Endothelial cell of umbilical vein (primary cell): ENCODE data around the gene LARGE1. TPM values are rescaled to one million over a fixed set of nuclear protein-coding genes. Genes with fewer than 3 reads are reported as not detected.

Experiments used
- BruUV-seq: library from RNA; stranded (reverse); fragments of 400-500 nt; replicated peaks from 2 replicates; lab custom pipeline; 2021; lab: Mats Ljungman, UMichigan
- CTCF ChIA-PET: fragments of 300-600, 350-600 bp; sonication (Branson Sonifier 250); formaldehyde crosslinking; loops from one replicate; lab custom pipeline; 2021; ENCODE audit warnings: antibody characterized with exemption, inconsistent platforms; lab: Charles Lee
- POLR2A ChIA-PET: fragments of 300-600, 350-600 bp; sonication (Branson Sonifier 250); formaldehyde crosslinking; loops from one replicate; lab custom pipeline; 2021; ENCODE audit warnings: antibody characterized with exemption, inconsistent platforms; lab: Charles Lee
- DNase-seq: peaks from one replicate; pipeline ENCODE4 v3.0.0-alpha.2; 2011; ENCODE audit warnings: low read depth, low spot score
- FAIRE-seq: peaks from 2 replicates; lab custom pipeline; 2011; peaks lifted over from hg19 to GRCh38; lab: Jason Lieb, UNC
- H2AFZ ChIP-seq: 2 replicates; pipeline ENCODE4 v1.6.0; 2012; ENCODE audit warnings: low read depth, low read length, control low read depth, inconsistent platforms
- H3K27ac ChIP-seq: 2 replicates; pipeline ENCODE4 v1.5.1; 2011; ENCODE audit warnings: low read depth, mild to moderate bottlenecking, control low read depth, low read length, moderate library complexity; ENCODE audit not compliant: insufficient read depth
- H3K27me3 ChIP-seq, 2 experiments: 2 replicates each; pipeline versions ENCODE4 v1.6.0 to v1.6.1; 2011; ENCODE audit warnings: low read length in 2 of 2, mixed read lengths in 1 of 2; ENCODE audit not compliant: control insufficient read depth in 2 of 2, insufficient read depth in 2 of 2
- H3K36me3 ChIP-seq, 2 experiments: 2 replicates in 1 of 2; 3 replicates in 1 of 2; pipeline ENCODE4 v1.5.1; 2011; ENCODE audit warnings: low read length in 2 of 2, mild to moderate bottlenecking in 1 of 2, moderate library complexity in 1 of 2; ENCODE audit not compliant: control insufficient read depth in 2 of 2, insufficient read depth in 2 of 2; ENCODE audit errors: extremely low read depth in 1 of 2
- H3K4me1 ChIP-seq: 3 replicates; pipeline ENCODE4 v1.5.1; 2011; ENCODE audit warnings: mild to moderate bottlenecking, low read length; ENCODE audit not compliant: control insufficient read depth, insufficient read depth; ENCODE audit errors: extremely low read depth
- H3K4me2 ChIP-seq: 2 replicates; pipeline ENCODE4 v1.6.1; 2011; ENCODE audit warnings: low read length, control low read depth, mixed read lengths; ENCODE audit not compliant: insufficient read depth
- H3K4me3 ChIP-seq, 3 experiments: fragments of 200-600 bp in 1 of 3; sonication (generic), shearing (Covaris generic) in 1 of 3; replicated peaks in 1 of 3; 2 replicates each; pipeline ENCODE4 v1.5.1; 2011 to 2016; ENCODE audit warnings: control low read depth in 3 of 3, low read length in 3 of 3, mild to moderate bottlenecking in 2 of 3, inconsistent platforms in 1 of 3, low read depth in 1 of 3, moderate library complexity in 1 of 3; ENCODE audit not compliant: insufficient read depth in 1 of 3
- H3K79me2 ChIP-seq: 2 replicates; pipeline ENCODE4 v1.6.0; 2012; ENCODE audit warnings: low read length, inconsistent platforms; ENCODE audit not compliant: control insufficient read depth, insufficient read depth
- H3K9ac ChIP-seq: replicated peaks from 2 replicates; pipeline ENCODE3; 2011; ENCODE audit warnings: low read length, control low read depth; ENCODE audit not compliant: insufficient read depth; ENCODE audit errors: extremely low read depth
- H3K9me1 ChIP-seq: replicated peaks from 3 replicates; pipeline ENCODE4 v1.6.0; 2011; ENCODE audit warnings: mild to moderate bottlenecking, low read length; ENCODE audit not compliant: control insufficient read depth, insufficient read depth; ENCODE audit errors: extremely low read depth
- H3K9me3 ChIP-seq: replicated peaks from 2 replicates; pipeline ENCODE4 v1.5.1; 2012; ENCODE audit warnings: low read length, inconsistent platforms; ENCODE audit not compliant: control insufficient read depth, insufficient read depth
- H4K20me1 ChIP-seq: replicated peaks from 2 replicates; pipeline ENCODE3; 2011; ENCODE audit warnings: mild to moderate bottlenecking, low read length; ENCODE audit not compliant: control insufficient read depth, insufficient read depth; ENCODE audit errors: extremely low read depth
- EZH2 ChIP-seq: IDR thresholded peaks from 2 replicates; pipeline ENCODE4 v1.6.1; 2012; ENCODE audit warnings: borderline replicate concordance, low read depth, mild to moderate bottlenecking, moderate library complexity, low read length, inconsistent platforms; ENCODE audit not compliant: severe bottlenecking
- FOS ChIP-seq: IDR thresholded peaks from 2 replicates; pipeline ENCODE4 v1.6.1; 2011; ENCODE audit warnings: mild to moderate bottlenecking, low read length, moderate library complexity, borderline replicate concordance; ENCODE audit not compliant: insufficient read depth
- GATA2 ChIP-seq: IDR thresholded peaks from 2 replicates; pipeline ENCODE4 v1.7.0; 2011; ENCODE audit warnings: low read depth, mild to moderate bottlenecking, moderate library complexity, mixed read lengths, low read length; ENCODE audit not compliant: insufficient read length, insufficient read depth
- JUN ChIP-seq: IDR thresholded peaks from 2 replicates; pipeline ENCODE4 v1.6.1; 2011; ENCODE audit warnings: borderline replicate concordance, low read depth; ENCODE audit not compliant: insufficient read length, insufficient read depth
- MYC ChIP-seq: IDR thresholded peaks from one replicate; pipeline ENCODE4 v1.6.1; 2011; ENCODE audit warnings: mild to moderate bottlenecking, low read depth, low read length
- POLR2A ChIP-seq: IDR thresholded peaks from 2 replicates; pipeline ENCODE4 v1.6.1; 2012; ENCODE audit warnings: low read depth, mild to moderate bottlenecking, control low read depth, low read length
- POLR2AphosphoS5 ChIP-seq: IDR thresholded peaks from 2 replicates; pipeline ENCODE4 v1.6.1; 2012; ENCODE audit warnings: low read depth, mild to moderate bottlenecking, control low read depth, low read length, moderate library complexity; ENCODE audit not compliant: insufficient read depth
- dilution Hi-C: fragments of 300-500 bp; cut with MboI; formaldehyde crosslinking; loops from one replicate; pipeline ENCODE4 v1.15.0; 2019; ENCODE audit warnings: low sequenced_read_pairs; ENCODE audit not compliant: extremely low pct_ligation_motif_present
- intact Hi-C: fragments of 100-400 bp; cut with micrococcal nuclease; formaldehyde crosslinking; loops from one replicate; pipeline ENCODE4 v1.10.0; 2022
- polyA plus RNA-seq, 4 experiments: library from polyadenylated mRNA; depleted of rRNA in 3 of 4; stranded (reverse) in 3 of 4; unstranded in 1 of 4; fragments of >200 nt; gene quantifications; 2 replicates each; pipeline versions ENCODE4 v1.2.1 to v1.2.3, GENCODE V29; 2011 to 2012; ENCODE audit warnings: missing spikeins in 1 of 4
- total RNA-seq: library from RNA; stranded (reverse); gene quantifications from 2 replicates; pipeline ENCODE4 v1.2.3, GENCODE V29; 2021
- TF ChIP-seq, protein P1 (sequence below), 2 donors: IDR thresholded peaks; 1 replicate in 1 of 2; 2 replicates in 1 of 2; pipeline ENCODE4 v1.5.1; 2011; ENCODE audit warnings: low read length in 2 of 2, mild to moderate bottlenecking in 2 of 2, moderate library complexity in 2 of 2, control low read depth in 1 of 2, inconsistent platforms in 1 of 2, low read depth in 1 of 2; ENCODE audit not compliant: insufficient read depth in 1 of 2; ENCODE audit errors: extremely low read depth in 1 of 2
- TF ChIP-seq, protein P2 (sequence below): IDR thresholded peaks from 2 replicates; pipeline ENCODE4 v1.6.1; 2011; ENCODE audit not compliant: insufficient read depth, insufficient read length

Gene LARGE1
- total and polyA plus RNA-seq, 2 donors (not counting 3 experiments of a cell fraction or from before 2014, with no cell fraction given), result 0.95 to 4.4 TPM

DNA sequence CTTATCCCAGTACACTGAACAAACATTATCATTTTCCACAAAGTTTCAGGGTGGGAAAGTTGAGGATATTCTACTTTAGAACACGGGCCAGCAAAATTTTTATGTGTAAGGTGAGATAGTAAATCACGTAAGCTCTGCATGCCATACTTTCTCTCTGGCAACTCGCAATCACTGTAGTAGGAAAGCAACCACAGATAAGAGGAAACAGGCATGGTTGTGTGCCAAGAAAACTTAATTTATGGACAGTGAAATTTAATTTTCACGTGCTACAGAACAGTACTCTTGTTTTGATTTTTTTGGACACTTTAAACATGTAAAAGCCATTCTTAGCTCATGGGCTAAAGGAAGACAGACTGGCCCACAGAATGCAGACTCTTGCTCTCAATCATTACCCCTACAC lies 82.5 kb downstream of the LARGE1 start:
- dilution Hi-C loops, result no loop called here

More for the DNA sequence above, 82.5 kb downstream of the LARGE1 start:
- ChIA-PET CTCF (no interaction called here), POLR2A (no interaction called here)
- Histone ChIP-seq H3K9me1 (no peaks in the 10 kb centered on the region), H3K36me3 (no peaks in the 10 kb centered on the region), H3K4me1 (no peaks in the 10 kb centered on the region), H3K27ac (no peak overlapping the region), H3K27me3 (no peaks in the 10 kb centered on the region), H3K9me3 (no peaks in the 10 kb centered on the region), H4K20me1 (no peaks in the 10 kb centered on the region), H3K4me3 (no peak overlapping the region), H3K9ac (no peak overlapping the region), H3K4me2 (no peak overlapping the region), H3K79me2 (no peaks in the 10 kb centered on the region), H2AFZ (no peak overlapping the region)
- intact Hi-C loops, result no loop called here
- TF ChIP-seq MYC, result no peak
- no peak for TF ChIP-seq EZH2
- TF ChIP-seq, protein P1, sequence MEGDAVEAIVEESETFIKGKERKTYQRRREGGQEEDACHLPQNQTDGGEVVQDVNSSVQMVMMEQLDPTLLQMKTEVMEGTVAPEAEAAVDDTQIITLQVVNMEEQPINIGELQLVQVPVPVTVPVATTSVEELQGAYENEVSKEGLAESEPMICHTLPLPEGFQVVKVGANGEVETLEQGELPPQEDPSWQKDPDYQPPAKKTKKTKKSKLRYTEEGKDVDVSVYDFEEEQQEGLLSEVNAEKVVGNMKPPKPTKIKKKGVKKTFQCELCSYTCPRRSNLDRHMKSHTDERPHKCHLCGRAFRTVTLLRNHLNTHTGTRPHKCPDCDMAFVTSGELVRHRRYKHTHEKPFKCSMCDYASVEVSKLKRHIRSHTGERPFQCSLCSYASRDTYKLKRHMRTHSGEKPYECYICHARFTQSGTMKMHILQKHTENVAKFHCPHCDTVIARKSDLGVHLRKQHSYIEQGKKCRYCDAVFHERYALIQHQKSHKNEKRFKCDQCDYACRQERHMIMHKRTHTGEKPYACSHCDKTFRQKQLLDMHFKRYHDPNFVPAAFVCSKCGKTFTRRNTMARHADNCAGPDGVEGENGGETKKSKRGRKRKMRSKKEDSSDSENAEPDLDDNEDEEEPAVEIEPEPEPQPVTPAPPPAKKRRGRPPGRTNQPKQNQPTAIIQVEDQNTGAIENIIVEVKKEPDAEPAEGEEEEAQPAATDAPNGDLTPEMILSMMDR (IDR thresholded peaks at IDR 0.05; ENCODE audit: extremely low read depth in 1 of 2, insufficient read depth in 1 of 2, low read depth in 1 of 2, low read length in 2 of 2), result no peak
- no peak for TF ChIP-seq JUN
- TF ChIP-seq POLR2A, result no peak
- no peak for TF ChIP-seq GATA2
- TF ChIP-seq FOS, result no peak
- no peak for TF ChIP-seq POLR2AphosphoS5
- TF ChIP-seq, protein P2, sequence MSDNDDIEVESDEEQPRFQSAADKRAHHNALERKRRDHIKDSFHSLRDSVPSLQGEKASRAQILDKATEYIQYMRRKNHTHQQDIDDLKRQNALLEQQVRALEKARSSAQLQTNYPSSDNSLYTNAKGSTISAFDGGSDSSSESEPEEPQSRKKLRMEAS, result no peak
- DNase-seq (no peak), FAIRE-seq (no peak)
- BruUV-seq, result no TSS peak
